HG03442 (cell line): ENCODE measurements around the gene FGF18.

ENCODE experiments used
- ATAC-seq: cut with Tn5 transposase; IDR thresholded peaks from one replicate; pipeline ENCODE4 v1.9.1; 2021; ENCODE audit warnings: mild to moderate bottlenecking, moderate library complexity; ENCODE audit not compliant: unreplicated experiment

FGF18 gene

GRCh38 chr5:171462928-171463861 lies 43.7 kb downstream of the FGF18 start:
- no peak for ATAC-seq

- ATAC-seq: no peak
Observed at GRCh38 chr5:171463862-171464229, 44.4 kb downstream of the FGF18 start.

- no peak for ATAC-seq
Observed at GRCh38 chr5:171464829-171465228, 45.4 kb downstream of the FGF18 start.

DNA sequence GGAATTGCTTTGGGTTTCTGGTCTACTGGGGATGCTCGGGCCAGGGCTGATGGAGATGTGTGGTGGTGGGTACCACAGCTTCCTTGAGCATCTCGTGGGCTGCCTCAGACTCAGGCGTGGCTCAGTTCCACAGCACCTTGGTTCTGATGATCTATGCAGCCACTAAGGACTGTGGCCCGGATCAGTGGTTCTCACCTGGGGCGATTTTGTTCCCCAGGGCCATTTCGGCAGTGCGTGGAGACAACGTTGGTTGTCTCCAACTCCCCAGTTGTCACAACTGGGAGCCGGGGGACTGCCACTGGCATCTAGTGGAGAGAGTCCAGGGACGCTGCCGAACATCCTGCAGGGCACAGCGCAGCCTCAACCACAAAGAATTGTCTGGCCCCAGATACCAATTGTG lies 47.7 kb downstream of the FGF18 start:
- no peak for ATAC-seq

DNA sequence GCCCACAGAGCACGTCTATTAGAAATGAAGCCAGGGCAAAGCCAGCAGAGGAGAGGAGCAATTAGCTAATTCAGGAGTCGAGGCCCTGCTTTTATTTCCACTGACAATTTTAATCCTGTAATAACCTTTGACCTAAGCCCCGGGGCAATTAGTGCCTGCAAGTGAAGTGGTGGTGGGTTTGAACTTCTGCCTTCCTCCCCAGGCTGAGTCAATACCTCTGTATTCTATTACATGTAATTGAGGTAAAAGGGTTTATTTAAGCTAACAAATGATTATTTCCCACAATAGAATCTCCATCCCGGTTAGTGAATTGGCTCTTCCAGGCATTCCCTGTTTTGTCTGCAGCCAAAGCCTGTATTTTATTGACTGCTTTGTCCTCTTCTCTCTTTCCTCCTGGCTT lies 49.9 kb downstream of the FGF18 start:
- no peak for ATAC-seq

GRCh38 chr5:171470420-171470819 lies 51.0 kb downstream of the FGF18 start:
- ATAC-seq: no peak

- no peak for ATAC-seq
Observed at GRCh38 chr5:171474230-171474813, 54.9 kb downstream of the FGF18 start.

GRCh38 chr5:171475596-171475995 lies 56.1 kb downstream of the FGF18 start:
- no peak for ATAC-seq

DNA sequence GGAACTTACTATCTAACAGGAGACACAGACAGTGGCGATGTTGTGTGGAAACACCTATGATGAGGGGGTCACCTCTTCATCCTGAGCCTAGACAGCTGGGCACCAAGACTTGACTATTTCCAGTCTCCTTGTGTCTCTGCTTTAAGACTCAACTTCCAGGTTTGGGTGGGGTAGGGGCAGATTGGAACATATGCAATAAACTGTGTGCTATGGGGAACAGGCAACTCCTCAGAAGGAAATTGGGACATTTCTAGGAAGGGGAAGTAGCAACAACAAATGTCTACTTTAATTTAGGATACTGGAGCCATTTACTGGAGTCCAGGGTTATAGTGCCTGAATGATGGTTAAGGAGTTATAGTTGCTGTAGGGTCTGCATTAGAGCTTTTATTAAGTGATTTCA lies 57.3 kb downstream of the FGF18 start:
- ATAC-seq: no peak

GRCh38 chr5:171477101-171477500 lies 57.7 kb downstream of the FGF18 start:
- no peak for ATAC-seq

DNA sequence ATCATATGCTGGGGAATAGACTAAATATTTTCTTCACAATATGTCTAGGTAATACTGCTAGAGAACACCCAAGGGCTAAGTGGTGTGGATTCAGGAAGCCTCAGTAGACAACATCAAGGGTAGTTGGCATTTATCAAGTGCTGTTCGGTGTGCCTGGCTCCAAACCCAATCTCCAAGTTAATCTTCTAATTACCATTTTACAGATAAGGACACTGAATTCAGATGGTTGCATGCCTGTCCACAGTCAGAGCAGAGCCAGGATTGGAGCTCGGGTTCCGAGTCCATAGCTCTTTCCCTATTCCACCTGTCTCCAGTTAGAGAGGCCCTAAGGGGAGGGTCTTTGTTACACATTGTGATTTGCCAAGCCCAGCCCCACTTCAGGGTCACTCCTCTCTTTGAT lies 58.2 kb downstream of the FGF18 start:
- ATAC-seq: no peak

DNA sequence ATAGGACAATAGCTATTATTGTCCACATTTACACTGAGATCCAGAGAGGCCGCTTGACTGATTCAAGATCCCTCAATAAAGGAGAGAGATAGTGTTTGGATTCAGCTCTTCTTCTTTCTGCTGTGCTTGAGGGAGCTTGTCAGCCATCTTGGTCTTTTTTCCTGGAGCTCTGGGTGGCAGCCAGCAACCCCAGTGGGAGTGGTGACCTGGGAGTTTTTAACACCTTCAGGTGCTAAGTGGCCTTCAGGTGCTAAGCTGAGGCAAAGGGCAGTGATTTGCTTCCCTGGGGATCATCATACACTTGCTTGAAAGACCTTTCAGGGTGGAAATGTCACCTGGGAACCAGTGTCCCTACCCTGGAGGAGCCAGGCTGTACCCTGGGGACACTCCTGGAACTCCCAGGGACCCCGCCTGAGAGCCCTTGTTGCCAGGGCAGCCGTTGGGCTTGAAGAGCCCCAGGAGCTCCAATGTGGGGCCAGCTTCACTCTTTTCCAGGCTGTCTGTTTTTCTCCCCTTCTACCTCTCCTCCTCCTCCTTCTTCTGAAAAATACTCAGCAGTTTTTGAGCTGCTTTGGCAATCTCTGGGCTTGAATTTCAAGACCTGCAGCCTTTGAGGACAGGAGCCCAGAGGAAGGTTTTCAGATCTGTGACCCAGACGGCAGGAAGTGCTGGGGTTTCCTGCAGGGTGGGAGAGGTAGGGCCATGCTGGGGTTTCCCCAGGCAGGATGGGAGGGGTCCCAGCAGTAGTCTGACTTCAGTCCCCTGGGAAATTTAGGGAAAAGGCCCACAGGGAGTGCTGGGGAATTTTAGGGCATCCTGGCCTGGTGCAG lies 59.7 kb downstream of the FGF18 start:
- no peak for ATAC-seq

DNA sequence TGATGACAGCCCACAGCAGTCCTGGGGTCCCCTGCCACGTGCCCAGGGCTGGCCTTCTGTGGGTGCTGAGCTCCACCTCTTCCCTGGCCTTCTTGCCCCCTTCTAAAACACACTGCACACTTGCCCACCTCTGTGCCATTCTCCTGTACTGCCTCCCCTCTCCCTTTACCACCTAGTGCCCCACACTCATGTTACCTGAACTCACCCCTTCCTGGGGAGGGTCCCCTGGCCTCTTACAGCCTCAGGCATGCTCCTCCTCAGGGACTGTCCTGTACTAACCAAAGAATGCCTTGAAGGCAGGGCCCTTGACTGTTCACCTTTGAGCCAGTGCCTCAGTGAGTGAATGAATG lies 60.3 kb downstream of the FGF18 start:
- no peak for ATAC-seq

DNA sequence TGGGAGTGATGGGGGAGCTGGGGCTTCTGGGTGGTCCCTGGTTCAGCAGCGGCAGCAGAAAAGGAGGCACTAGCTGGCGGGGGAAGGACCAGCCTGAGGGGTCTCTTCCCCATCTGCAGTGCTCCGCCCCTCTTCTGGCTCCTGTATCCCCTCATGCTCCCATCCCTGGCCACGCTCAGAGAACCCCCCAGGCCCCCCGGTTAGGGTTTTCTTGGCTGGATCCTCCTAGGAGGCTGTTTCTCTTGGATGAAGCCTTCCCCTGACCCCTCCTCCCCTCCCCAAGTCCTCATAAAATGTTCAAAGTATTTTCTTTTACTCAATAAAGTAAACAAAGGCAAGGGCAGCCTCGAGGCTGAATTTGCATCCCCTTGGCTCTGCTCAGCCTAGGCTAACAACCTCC lies 60.8 kb downstream of the FGF18 start:
- no peak for ATAC-seq

DNA sequence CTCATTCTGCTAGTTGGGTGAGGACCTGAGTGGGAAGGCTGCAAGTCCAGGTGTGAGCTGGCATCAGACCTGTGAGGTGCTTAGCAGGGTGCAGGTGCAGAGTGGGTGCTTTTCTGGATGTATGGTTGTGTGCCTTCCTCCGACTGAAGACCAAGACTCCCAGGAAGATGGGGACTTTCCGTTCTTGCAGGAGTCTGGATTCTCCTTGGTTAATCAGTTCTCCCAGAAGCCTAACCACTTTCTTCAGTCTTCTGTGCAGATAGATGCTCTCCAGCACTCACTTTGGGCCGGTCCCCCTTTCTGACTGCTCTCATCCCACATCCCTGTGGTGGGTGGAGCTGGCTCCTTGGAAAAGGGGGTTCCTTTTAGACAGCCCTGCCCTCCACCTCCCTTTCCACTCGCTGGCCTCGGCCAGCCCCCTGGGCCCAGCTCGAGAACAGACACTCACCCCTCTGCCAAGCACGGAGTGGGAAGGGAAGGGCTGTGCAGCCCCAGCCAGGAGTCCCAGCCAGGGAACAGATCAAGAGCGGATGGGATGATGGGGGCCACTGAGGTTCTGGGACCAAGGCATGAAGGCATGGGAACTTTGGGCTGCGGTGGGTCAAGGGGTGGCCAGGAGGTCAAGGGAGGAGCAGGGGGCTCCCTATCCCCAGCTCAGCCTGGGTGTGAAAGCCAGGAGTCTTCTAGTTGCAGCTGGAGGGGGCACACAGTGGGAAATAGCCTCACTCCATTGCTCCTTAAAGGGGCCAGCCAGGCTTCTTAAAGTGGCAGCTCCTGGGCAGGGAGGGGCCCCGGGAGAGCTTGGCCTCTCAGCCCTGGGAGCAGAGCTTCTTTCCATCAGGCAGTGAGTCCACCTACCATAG lies 62.4 kb downstream of the FGF18 start:
- no peak for ATAC-seq

- ATAC-seq: no peak
Observed at GRCh38 chr5:171482434-171482730, 62.9 kb downstream of the FGF18 start.

GRCh38 chr5:171483551-171484135 lies 64.2 kb downstream of the FGF18 start:
- ATAC-seq: no peak

DNA sequence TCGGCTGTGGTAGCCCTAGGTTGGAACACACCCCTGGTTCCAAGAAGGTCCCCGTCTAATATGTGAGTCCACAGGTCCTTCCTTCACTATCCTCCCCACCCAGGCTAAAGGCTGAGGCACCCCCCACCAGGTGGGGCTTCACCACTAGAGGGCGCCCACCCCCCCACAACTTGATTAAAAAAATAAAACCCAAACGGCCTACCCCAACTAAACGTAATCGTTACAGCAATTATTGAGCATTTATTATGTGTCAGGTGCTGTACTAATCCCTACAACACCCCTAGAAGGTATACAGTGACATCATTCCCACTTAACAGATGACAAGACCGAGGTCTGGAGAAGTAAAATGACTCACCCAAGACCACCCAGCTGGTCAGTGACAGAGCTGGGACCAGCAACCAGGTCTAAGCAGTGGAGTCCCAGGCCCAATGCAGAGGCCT lies 65.0 kb downstream of the FGF18 start:
- ATAC-seq: no peak

DNA sequence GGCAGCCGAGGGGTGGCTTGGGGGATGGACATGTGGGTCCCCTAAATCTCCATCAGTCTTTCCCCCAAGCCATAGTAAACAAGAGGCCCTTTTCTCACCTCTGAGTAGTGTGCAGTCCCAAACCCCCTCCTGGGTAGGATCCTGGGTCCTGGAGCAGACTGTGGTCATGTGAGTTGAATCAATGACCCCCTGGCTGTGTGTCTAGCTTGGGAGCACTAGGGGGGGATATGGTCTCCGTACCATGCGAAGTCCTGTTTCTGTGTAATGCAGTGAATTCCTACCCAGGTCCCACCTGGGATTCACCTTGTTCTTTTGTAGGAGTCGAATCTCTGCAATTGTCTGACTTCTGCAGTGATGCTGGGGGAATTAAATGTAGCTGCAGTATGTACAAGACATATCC lies 66.2 kb downstream of the FGF18 start:
- ATAC-seq: no peak

- no peak for ATAC-seq
Observed at GRCh38 chr5:171486613-171487012, 67.2 kb downstream of the FGF18 start.

DNA sequence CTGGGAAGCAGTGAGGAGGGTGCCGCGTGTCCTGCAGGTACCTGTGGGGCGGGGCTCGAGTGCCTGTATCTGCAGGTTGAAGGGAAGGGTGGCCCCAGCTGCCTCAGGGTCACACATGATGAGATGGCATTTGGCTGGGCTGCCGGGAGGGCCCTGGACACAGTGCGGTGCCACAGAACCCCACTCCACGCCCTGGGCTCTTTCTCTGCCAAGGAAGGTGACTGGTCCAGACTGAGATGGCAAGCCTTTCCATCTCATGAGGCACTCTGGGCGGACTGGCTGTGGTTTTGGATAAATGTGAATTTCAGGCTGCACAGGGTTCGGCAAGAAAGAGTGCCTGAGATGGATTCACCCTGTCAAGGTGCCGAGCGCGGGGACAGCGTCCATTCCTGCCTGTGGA lies 69.4 kb downstream of the FGF18 start:
- no peak for ATAC-seq
